Measurements from ENCODE around the gene NBEAL1.
"Not testable (repeated sequence)": the region's sequence is repeated elsewhere in the genome, so short reads cannot be mapped to it uniquely, and the experiment has no call there.

DNA sequence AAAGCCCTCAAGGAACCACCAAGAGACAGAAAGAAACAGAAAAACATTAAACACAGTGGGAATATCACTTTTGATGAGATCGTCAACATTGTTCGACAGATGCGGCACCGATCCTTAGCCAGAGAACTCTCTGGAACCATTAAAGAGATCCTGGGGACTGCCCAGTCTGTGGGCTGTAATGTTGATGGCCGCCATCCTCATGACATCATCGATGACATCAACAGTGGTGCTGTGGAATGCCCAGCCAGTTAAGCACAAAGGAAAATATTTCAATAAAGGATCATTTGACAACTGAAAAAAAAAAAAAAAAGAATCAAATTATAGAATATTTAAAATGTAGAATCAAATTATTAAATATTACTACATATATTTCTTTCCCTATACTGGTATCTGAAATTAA is 176.4 kb downstream of the NBEAL1 start:
- TF ChIP-seq, protein P1, sequence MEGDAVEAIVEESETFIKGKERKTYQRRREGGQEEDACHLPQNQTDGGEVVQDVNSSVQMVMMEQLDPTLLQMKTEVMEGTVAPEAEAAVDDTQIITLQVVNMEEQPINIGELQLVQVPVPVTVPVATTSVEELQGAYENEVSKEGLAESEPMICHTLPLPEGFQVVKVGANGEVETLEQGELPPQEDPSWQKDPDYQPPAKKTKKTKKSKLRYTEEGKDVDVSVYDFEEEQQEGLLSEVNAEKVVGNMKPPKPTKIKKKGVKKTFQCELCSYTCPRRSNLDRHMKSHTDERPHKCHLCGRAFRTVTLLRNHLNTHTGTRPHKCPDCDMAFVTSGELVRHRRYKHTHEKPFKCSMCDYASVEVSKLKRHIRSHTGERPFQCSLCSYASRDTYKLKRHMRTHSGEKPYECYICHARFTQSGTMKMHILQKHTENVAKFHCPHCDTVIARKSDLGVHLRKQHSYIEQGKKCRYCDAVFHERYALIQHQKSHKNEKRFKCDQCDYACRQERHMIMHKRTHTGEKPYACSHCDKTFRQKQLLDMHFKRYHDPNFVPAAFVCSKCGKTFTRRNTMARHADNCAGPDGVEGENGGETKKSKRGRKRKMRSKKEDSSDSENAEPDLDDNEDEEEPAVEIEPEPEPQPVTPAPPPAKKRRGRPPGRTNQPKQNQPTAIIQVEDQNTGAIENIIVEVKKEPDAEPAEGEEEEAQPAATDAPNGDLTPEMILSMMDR (IDR thresholded peaks at IDR 0.05), result not testable (repeated sequence)
- not testable (repeated sequence) for TF ChIP-seq POLR2A (IDR thresholded peaks at IDR 0.05)

Data from Peyer's patch (tissue), 4 donors.